HPDE6-E6E7 (cell line): ENCODE results near the gene HSPB3.
A peak's percentile ranks its signal among the peaks of the same experiment; 100 is the strongest.
"Not testable (repeated sequence)": the region's sequence is repeated elsewhere in the genome, so short reads cannot be mapped to it uniquely, and the experiment has no call there.

ENCODE experiments used
- DNase-seq: peaks from one replicate; pipeline ENCODE4 v3.0.0; 2011; ENCODE audit warnings: missing footprints; ENCODE audit errors: extremely low spot score

Gene HSPB3

DNA sequence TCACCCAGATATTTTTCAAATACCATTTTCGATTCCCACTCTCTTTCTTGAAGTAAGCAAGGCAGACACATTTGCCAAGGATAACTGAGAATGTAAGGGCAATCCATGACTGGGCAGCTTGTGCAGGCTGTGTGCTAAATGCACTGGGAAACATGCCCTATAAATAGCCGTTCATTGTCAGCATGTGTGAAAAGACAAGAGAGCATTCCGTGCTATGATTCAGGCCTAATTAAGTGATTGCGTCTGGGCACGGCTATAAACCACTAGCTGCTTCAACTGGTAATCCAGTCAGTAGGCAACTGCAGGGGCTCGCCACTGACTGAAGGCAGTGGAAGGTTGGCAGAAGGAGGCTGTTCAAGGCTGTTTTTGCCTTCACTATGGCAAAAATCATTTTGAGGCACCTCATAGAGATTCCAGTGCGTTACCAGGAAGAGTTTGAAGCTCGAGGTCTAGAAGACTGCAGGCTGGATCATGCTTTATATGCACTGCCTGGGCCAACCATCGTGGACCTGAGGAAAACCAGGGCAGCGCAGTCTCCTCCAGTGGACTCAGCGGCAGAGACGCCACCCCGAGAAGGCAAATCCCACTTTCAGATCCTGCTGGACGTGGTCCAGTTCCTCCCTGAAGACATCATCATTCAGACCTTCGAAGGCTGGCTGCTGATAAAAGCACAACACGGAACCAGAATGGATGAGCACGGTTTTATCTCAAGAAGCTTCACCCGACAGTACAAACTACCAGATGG is at the start of gene HSPB3:
HSPB3 (plus strand) TSS at position 287 of the 745 bp plus-strand sequence; CDS start at position 378, 91 bp downstream.
- DNase-seq, result peak; percentile 23

- DNase-seq, result no peak
Observed at GRCh38 chr5:54411176-54411575, 44.3 kb upstream of the HSPB3 start.

DNA sequence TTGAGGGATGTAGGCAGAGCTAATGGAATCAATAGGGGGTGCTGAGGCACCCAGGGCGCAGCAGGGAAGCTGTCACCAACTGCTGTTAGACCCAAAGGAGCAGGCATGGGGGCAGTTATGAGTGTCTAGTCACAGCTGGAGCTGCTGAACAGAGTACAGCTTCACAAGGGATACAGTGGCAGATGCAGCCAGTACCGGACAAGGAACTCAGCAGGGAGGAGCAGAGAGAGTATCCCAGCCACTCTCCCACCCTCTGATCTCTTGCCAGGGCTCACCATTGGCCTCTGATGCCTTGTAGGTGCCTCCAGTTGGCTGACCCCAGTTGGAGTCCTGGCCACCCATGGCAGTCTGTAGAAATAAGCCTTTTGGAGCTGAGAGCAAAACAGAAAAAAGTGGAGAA is 42.6 kb upstream of the HSPB3 start:
- DNase-seq, result no peak

GRCh38 chr5:54415147-54415546 is 40.4 kb upstream of the HSPB3 start:
- DNase-seq, result no peak

DNA sequence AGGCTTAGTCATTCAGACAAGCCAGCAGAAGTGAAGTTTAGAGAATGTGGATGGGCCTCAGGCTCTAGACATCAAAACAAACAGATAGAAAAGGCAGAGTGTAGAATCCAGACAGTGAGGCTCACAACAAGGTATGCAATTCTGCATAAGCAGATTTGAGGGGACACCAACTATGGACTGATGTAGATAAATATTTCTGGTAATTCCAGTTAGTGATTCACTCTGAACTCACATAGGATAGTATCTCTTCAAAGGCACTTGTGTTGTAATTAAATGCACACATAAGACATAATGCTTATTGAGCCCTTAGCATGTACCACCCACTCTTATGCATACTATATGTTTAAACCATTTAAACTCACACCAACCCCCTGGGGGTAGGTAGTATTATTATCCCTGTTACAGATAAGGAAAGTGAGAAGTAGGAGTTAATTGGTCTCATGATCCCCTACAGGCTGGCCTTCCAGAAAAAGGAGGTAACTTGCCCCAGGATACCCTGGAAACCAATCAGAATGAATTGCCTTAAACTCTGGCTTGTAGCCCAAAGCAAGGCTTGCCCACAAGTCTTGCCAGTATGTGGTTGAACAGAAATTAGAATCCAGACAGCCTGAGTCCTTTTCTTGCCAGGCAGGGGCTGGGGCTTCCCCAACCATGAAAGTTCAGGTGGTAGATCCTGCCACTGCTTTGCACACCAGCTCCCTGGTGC is 39.5 kb upstream of the HSPB3 start:
- peak; percentile 50 for DNase-seq

- not testable (repeated sequence) for DNase-seq
Observed at GRCh38 chr5:54419573-54420423, 35.7 kb upstream of the HSPB3 start.

GRCh38 chr5:54420511-54420910 is 35.0 kb upstream of the HSPB3 start:
- not testable (repeated sequence) for DNase-seq

DNA sequence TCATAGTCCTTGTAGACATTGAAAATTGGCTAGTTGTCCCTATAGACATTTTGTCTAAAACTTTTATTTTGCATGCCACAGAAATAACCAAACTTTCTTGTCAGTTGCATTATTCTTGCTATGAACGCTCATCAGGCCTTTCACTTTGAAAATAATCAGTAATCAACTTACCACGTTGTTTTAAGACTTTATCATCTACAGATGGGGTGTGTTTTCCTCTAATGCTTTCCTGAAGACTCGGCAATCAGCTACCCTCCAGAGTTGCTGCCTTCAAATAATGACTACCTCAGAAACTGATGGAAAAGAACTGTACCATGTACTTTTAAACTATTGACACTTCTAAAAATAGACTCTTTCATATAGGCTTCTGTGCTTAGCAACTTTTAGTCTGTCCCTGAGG is 33.5 kb upstream of the HSPB3 start:
- DNase-seq, result no peak

DNA sequence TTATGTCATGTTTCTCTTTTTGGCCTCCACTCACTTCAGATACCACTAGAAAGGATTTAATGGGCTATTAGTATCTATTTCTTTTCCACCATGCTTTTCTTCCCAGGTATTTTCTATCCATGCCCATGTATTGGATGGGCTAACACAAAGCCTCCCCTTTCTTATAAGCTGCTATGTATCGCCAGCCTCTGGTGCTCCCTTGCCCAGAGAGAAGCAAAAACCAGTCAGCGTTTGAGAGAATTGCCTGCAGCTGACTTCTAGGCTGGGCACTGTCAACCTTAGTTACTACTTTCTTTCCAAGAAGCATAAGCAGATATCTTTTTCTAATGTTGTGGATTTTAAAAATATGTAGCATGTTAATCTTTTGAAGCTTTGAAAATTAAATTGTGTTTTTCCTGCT is 30.2 kb upstream of the HSPB3 start:
- no peak for DNase-seq

DNA sequence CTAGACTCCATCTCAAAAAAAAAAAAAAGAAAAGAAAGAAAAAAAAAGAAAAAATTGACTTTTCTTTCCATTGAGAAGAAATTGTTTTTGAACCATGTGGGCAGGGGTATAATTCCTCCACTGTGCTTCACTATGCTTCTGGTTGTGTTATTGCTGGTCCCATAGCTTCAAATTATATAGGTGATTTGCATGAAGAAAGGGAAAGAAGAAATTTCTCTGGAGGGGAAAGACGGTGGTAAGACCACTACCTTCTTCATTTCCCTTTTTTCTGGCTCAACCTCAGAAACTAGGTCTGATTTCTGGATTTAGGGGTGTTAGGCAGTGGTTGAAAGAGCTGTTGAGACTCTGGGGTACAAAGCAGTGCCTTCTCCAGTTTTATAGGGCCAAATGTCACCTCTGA is 29.3 kb upstream of the HSPB3 start:
- DNase-seq, result no peak

- not testable (repeated sequence) for DNase-seq
Observed at GRCh38 chr5:54434650-54435049, 20.8 kb upstream of the HSPB3 start.

GRCh38 chr5:54438620-54439389 is 16.7 kb upstream of the HSPB3 start:
- no peak for DNase-seq

DNA sequence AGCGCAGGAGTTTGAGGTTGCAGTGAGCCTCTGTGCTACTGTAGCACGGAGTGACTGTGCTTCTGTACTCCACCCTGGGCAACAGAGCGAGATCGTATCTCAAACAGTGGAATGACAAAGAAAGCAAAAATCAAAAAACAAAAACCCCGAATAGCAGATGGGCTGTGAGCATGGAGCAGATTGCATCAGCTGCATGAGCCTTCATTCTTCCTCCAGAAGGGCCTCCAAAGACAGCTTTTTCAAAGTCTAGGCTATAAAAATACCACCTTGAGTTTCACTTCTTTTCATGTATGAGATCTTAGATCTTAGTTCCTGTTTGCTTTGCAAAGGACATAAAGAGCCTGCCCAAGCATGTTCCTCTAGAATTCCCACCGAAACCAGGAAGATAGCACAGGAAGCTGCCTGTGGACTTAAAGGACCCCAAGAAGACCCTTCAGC is 15.0 kb upstream of the HSPB3 start:
- no peak for DNase-seq

DNA sequence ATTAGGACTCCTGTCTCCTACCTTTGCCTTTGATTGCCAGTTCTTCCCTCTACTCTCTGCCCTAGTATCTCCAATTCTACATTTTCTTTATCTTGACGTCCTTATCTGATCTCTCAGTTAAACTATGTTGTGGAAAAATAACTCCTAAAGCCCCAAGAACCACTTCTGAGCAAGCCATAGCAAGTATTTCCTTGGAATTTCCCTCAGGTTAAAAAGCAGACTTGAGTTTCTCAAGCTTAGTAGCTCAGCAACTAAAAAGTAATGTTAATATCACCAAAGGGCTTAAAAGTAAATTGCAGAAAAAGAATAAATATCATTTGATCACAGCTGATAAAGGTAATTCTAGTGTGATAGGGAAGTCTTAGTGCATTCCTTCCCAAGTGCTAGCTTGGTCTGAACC is 13.2 kb upstream of the HSPB3 start:
- DNase-seq, result no peak

- no peak for DNase-seq
Observed at GRCh38 chr5:54443270-54443669, 12.2 kb upstream of the HSPB3 start.

- no peak for DNase-seq
Observed at GRCh38 chr5:54445691-54446378, 9.7 kb upstream of the HSPB3 start.

DNA sequence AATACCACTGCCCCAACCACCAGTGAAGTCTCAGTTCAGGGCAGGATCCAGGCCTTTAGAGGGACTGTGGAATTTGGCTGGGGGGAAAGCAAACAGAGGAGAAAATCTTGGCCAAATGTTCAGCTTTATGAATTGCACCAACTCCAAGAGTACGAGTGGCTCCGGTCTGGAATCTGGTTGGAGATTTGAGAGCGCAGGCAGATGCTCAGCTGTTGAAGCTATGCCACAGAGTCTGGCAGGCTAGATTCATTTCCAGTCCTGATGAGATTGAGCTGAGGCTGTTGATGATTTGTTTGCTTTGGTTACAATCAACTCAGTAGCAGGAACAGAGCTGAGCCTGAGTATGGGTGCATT is 9.1 kb upstream of the HSPB3 start:
- DNase-seq, result no peak

GRCh38 chr5:54449923-54450322 is 5.6 kb upstream of the HSPB3 start:
- no peak for DNase-seq

DNA sequence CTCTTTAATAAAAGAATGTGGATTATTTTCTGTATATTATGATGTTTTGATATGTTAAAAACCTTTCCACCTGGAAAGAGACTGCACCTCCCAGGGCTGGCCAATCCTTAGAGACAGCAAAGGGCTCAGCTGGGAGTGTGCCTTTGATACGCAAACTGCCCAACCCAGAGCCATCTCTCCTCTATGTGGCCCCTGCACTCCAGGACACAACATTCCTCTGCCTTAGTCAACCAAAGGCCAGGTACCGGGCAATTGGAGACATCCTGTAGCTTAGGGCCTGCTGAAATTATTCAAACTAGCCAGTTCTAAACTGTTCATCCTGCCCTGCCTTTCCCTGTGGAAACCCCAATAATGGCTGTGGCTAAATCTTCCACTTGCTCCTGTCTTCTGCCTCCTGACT is 5.0 kb upstream of the HSPB3 start:
- no peak for DNase-seq

DNA sequence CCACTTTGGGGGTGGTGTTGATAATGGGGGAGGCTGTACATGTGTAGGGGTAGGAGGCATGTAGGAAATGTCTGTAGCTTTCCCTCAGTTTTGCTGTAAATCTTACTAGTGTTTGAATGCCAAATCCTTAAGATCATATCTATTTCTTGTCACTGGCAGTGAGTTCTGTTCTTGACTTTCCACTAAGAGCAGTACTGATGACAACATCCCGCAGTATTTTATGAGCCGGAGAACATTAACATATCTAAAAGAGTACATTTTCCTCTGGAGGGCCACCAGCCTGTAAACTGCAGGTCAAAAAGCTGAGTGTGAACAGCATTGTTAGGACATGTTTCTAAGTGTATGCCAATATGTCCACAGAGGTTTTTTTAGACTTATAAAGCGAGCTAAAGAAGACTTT is 2.5 kb upstream of the HSPB3 start:
- DNase-seq, result no peak

GRCh38 chr5:54454602-54455001 is 897 bp upstream of the HSPB3 start:
- no peak for DNase-seq
